SK-N-SH (cell line): ENCODE measurements around the gene AVPI1. TPM values are rescaled to one million over a fixed set of nuclear protein-coding genes. Genes with fewer than 3 reads are reported as not detected.

Experiments
- CTCF ChIA-PET: fragments of 300-600, 350-600 bp; formaldehyde crosslinking; extraction: SDS; loops from one replicate; lab custom pipeline; 2021; lab: Yijun Ruan, JAX
- POLR2A ChIA-PET: fragments of 350-600 bp; sonication (Branson Sonifier 250); formaldehyde crosslinking; extraction: SDS; loops from one replicate; lab custom pipeline; 2020; ENCODE audit warnings: antibody characterized with exemption, inconsistent platforms; lab: Yijun Ruan, JAX
- DNase-seq: peaks from one replicate; pipeline ENCODE4 v3.0.0; 2012
- H2AFZ ChIP-seq: fragments of 200-600 bp; sonication (generic); 2 replicates; pipeline ENCODE4 v1.8.1; 2016; ENCODE audit warnings: antibody characterized with exemption, mild to moderate bottlenecking, low read depth
- H3F3A ChIP-seq: fragments of 200-600 bp; sonication (generic); replicated peaks from 2 replicates; pipeline ENCODE3; 2016; ENCODE audit warnings: antibody characterized with exemption, mild to moderate bottlenecking; ENCODE audit not compliant: insufficient read depth
- H3K27ac ChIP-seq, 2 experiments: fragments of 200-500 bp in 1 of 2; fragments of 200-600 bp in 1 of 2; sonication (Bioruptor generic) in 1 of 2; sonication (generic), shearing (Covaris generic) in 1 of 2; 2 replicates each; pipeline versions ENCODE4 v1.5.1 to v1.6.1; 2014 to 2016; ENCODE audit warnings: low read depth in 2 of 2, inconsistent platforms in 1 of 2, low read length in 1 of 2, mild to moderate bottlenecking in 1 of 2, mixed read lengths in 1 of 2
- H3K27me3 ChIP-seq: fragments of 200-600 bp; sonication (generic), shearing (Covaris generic); 2 replicates; pipeline ENCODE4 v1.6.1; 2016; ENCODE audit warnings: mixed run types; ENCODE audit not compliant: insufficient read depth
- H3K36me3 ChIP-seq, 2 experiments: fragments of 200-500 bp in 1 of 2; fragments of 200-600 bp in 1 of 2; sonication (Bioruptor generic) in 1 of 2; sonication (generic) in 1 of 2; replicated peaks in 1 of 2; 2 replicates each; pipeline versions ENCODE3 to v1.5.1; 2014 to 2016; ENCODE audit warnings: low read length in 1 of 2, mild to moderate bottlenecking in 1 of 2; ENCODE audit not compliant: insufficient read depth in 2 of 2, control insufficient read depth in 1 of 2
- H3K4me1 ChIP-seq, 2 experiments: fragments of 200-500 bp in 1 of 2; fragments of 200-600 bp in 1 of 2; sonication (Bioruptor generic) in 1 of 2; sonication (generic), shearing (Covaris generic) in 1 of 2; 2 replicates each; pipeline versions ENCODE4 v1.5.1 to v1.6.1; 2014 to 2016; ENCODE audit warnings: low read depth in 1 of 2, low read length in 1 of 2, mixed run types in 1 of 2; ENCODE audit not compliant: insufficient read depth in 2 of 2, control insufficient read depth in 1 of 2
- H3K4me2 ChIP-seq: fragments of 200-600 bp; sonication (generic), shearing (Covaris generic); 2 replicates; pipeline ENCODE4 v1.6.1; 2017; ENCODE audit warnings: mixed run types
- H3K4me3 ChIP-seq, 2 experiments: fragments of 200-500 bp in 1 of 2; fragments of 200-600 bp in 1 of 2; sonication (Bioruptor generic) in 1 of 2; sonication (generic), shearing (Covaris generic) in 1 of 2; 2 replicates each; pipeline versions ENCODE4 v1.5.1 to v1.8.1; 2014 to 2016; ENCODE audit warnings: low read depth in 2 of 2, inconsistent platforms in 1 of 2, low read length in 1 of 2, mild to moderate bottlenecking in 1 of 2, mixed read lengths in 1 of 2, moderate library complexity in 1 of 2
- H3K79me2 ChIP-seq: fragments of 200-600 bp; sonication (generic); 2 replicates; pipeline ENCODE4 v1.8.1; 2017; ENCODE audit warnings: mild to moderate bottlenecking; ENCODE audit not compliant: insufficient read depth
- H3K9ac ChIP-seq: fragments of 200-600 bp; sonication (generic); 2 replicates; pipeline ENCODE4 v1.6.1; 2017; ENCODE audit warnings: mixed run types
- H3K9me2 ChIP-seq: fragments of 200-600 bp; sonication (generic); 2 replicates; pipeline ENCODE4 v1.6.1; 2017; ENCODE audit warnings: mixed run types
- H3K9me3 ChIP-seq: fragments of 200-600 bp; sonication (generic); 2 replicates; pipeline ENCODE4 v1.6.1; 2017; ENCODE audit warnings: mixed run types, mild to moderate bottlenecking, moderate library complexity
- H4K20me1 ChIP-seq: fragments of 200-600 bp; sonication (generic); 2 replicates; pipeline ENCODE4 v1.6.1; 2017; ENCODE audit warnings: mild to moderate bottlenecking, mixed run types; ENCODE audit not compliant: insufficient read depth
- CHD2 ChIP-seq: fragments of 150-350 bp; IDR thresholded peaks from 2 replicates; pipeline ENCODE4 v1.6.1; 2018; ENCODE audit warnings: low read length; ENCODE audit not compliant: partially characterized antibody
- ELF1 ChIP-seq: IDR thresholded peaks from 2 replicates; pipeline ENCODE4 v1.4.0; 2012
- EZH2phosphoT487 ChIP-seq: fragments of 200-600 bp; sonication (generic); IDR thresholded peaks from 2 replicates; pipeline ENCODE4 v1.6.1; 2017; ENCODE audit warnings: low read depth, mixed run types, mild to moderate bottlenecking, antibody characterized with exemption, moderate library complexity, borderline replicate concordance
- FOXJ3 ChIP-seq: sonication (generic); formaldehyde crosslinking; IDR thresholded peaks from 2 replicates; pipeline ENCODE4 v1.5.1; 2020; ENCODE audit warnings: mild to moderate bottlenecking, missing genetic modification reagents
- GABPA ChIP-seq: IDR thresholded peaks from 2 replicates; pipeline ENCODE4 v1.4.0; 2012; ENCODE audit warnings: low read depth, mild to moderate bottlenecking
- JUND ChIP-seq: IDR thresholded peaks from 2 replicates; pipeline ENCODE4 v1.4.0; 2012
- MAX ChIP-seq: IDR thresholded peaks from 2 replicates; pipeline ENCODE4 v1.4.0; 2012; ENCODE audit warnings: low read depth
- MEF2A ChIP-seq: IDR thresholded peaks from 2 replicates; pipeline ENCODE4 v1.4.0; 2012; ENCODE audit warnings: low read depth, borderline replicate concordance
- PBX3 ChIP-seq: IDR thresholded peaks from 2 replicates; pipeline ENCODE4; 2012
- REST ChIP-seq: IDR thresholded peaks from 2 replicates; pipeline ENCODE4 v1.6.1; 2012; ENCODE audit warnings: mild to moderate bottlenecking, low read depth, low read length, moderate library complexity
- SMC3 ChIP-seq: IDR thresholded peaks from 2 replicates; pipeline ENCODE4 v1.6.1; 2012; ENCODE audit warnings: low read depth, low read length, improper control_type of control experiment
- TAF1 ChIP-seq: IDR thresholded peaks from 2 replicates; pipeline ENCODE4 v1.6.1; 2012; ENCODE audit warnings: low read depth, mild to moderate bottlenecking, low read length, moderate library complexity, borderline replicate concordance
- TEAD4 ChIP-seq: IDR thresholded peaks from 2 replicates; pipeline ENCODE4 v1.4.0; 2012; ENCODE audit warnings: mild to moderate bottlenecking, borderline replicate concordance; ENCODE audit not compliant: insufficient read depth
- YY1 ChIP-seq: IDR thresholded peaks from 2 replicates; pipeline ENCODE4 v1.4.0; 2012; ENCODE audit warnings: low read depth, mild to moderate bottlenecking
- WGBS: methylation state at CpG from one replicate; pipeline ENCODE4 v1.1.6; 2017; ENCODE audit warnings: low lambda C conversion rate; 5-methylcytosine and 5-hydroxymethylcytosine counted together
- polyA plus RNA-seq, 3 experiments: library from polyadenylated mRNA; depleted of rRNA; stranded (reverse); fragments of >200 nt; gene quantifications; 2 replicates each; pipeline ENCODE4 v1.2.3, GENCODE V29; 2012
- TF ChIP-seq, protein P1 (sequence below): fragments of 150-350 bp; IDR thresholded peaks from 2 replicates; pipeline ENCODE4 v1.6.1; 2017; ENCODE audit warnings: antibody characterized with exemption, low read length, low read depth, borderline replicate concordance

Gene AVPI1
- polyA plus RNA-seq, 1 of the 3 experiments (the other 2 are of a cell fraction), result 6.3 TPM

GRCh38 chr10:97711640-97712572, 24.9 kb upstream of the AVPI1 start:
- Histone ChIP-seq H3K27me3 (no peaks in the 10 kb centered on the region), H3K9me2 (no peaks in the 10 kb centered on the region), H3K27ac (no peak overlapping the region), H4K20me1 (peaks cover 20% of the 10 kb centered on the region), H3F3A (peaks cover under 1% of the 10 kb centered on the region), H3K79me2 (peaks cover 26% of the 10 kb centered on the region), H3K4me3 (no peak overlapping the region), H3K4me2 (no peak overlapping the region), H3K9me3 (no peaks in the 10 kb centered on the region), H3K36me3 (peaks cover 6 to 9% of the 10 kb centered on the region in 2 experiments), H3K4me1 (peaks cover 19 to 24% of the 10 kb centered on the region in 2 experiments; a peak in 3 of 4 replicates), H2AFZ (no peak overlapping the region), H3K9ac (no peak overlapping the region)
- WGBS, result 92% methylated on average over 9 of the region's 9 CpGs
- DNase-seq, result no peak
- POLR2A ChIA-PET, result interaction anchor here (0.6 kb wide), 1 partner anchor 25 kb away, joined by 3 read pairs; the partner anchor contains the start of gene AVPI1
- CTCF ChIA-PET, result interaction anchor here (0.9 to 25.0 kb wide), 9 partner anchors 7 to 140 kb away, joined by 3 to 687 read pairs (median 7); partner anchors contain the start of genes ANKRD2, AVPI1, PI4K2A and ZFYVE27
- TF ChIP-seq EZH2phosphoT487, result no peak
- TF ChIP-seq REST, result no peak
- TF ChIP-seq YY1, result no peak
- TF ChIP-seq JUND, result no peak
- TF ChIP-seq TAF1, result no peak
- no peak for TF ChIP-seq GABPA

DNA sequence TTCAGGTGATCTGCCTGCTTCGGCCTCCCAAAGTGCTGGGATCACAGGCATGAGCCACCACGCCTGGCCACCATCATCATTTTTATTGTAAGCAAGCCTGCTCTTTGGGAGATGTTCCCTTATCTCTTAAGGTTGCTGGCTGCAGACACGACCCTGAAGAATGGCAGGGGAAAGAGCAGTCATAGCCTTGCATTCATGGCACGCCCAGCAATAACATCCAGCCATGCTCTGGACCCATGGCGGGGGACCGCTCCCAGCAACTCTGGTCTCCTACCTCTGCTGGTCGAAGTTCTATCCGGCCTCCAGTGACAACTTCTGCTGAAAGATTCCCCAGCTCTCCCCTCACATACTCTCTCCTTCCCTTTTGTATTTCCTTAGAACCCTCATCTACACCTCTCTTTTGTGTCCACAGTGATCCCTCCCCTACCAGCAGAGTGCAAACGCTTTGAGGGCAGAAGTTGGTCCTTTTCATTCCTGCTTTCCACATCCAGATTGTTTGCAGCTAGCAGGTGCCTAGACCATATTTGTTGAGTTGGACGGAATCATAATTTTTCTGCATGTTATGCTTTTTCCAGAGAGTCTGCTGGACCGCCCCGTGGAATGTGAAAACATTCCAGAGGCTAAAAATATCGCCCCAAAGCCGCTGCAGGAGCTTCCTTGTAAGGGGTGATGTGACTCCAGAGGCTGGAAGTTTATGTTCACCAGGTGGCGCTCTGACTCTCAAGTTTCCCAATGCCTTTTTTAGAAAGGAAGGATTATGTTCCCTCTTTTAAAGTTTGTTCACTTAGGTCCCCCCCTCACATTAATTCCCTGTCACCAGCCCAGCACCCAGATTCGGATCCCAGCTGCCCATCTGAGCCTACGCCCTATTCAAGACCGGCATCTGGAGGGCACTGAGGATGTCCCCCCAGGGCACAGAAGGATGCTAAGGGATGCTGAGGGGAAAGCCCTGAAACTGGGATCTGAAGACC, 22.2 kb upstream of the AVPI1 start:
- 43% methylated on average over 16 of the region's 18 CpGs for WGBS
- H3K9ac ChIP-seq, result no peak overlapping the region
- H3F3A ChIP-seq, result no peaks in the 10 kb centered on the region
- ChIA-PET POLR2A (interaction anchor here (1.1 kb wide), 1 partner anchor 10 kb away, joined by 3 read pairs; no protein-coding TSS in a partner anchor), CTCF (interaction anchor here (0.6 to 25.0 kb wide), 30 partner anchors 8 to 176 kb away, joined by 3 to 687 read pairs (median 6); partner anchors contain the start of genes ANKRD2, AVPI1 and ZFYVE27)
- H3K4me1 ChIP-seq, result peaks cover 6 to 16% of the 10 kb centered on the region in 2 experiments; a peak in 3 of 4 replicates
- H4K20me1 ChIP-seq, result no peaks in the 10 kb centered on the region
- H3K27me3 ChIP-seq, result no peaks in the 10 kb centered on the region
- no peak overlapping the region for H3K27ac ChIP-seq
- H3K9me2 ChIP-seq, result no peaks in the 10 kb centered on the region
- H3K4me3 ChIP-seq, result no peak overlapping the region; a peak in 1 of 4 replicates
- no peak overlapping the region for H3K4me2 ChIP-seq
- no peaks in the 10 kb centered on the region for H3K9me3 ChIP-seq
- H3K36me3 ChIP-seq, result no peaks in the 10 kb centered on the region
- peak; percentile 58 for DNase-seq
- no peaks in the 10 kb centered on the region; the same call in 1 of the 2 replicates for H3K79me2 ChIP-seq
- H2AFZ ChIP-seq, result no peak overlapping the region
- no peak for TF ChIP-seq PBX3
- TF ChIP-seq MAX, result no peak
- no peak for TF ChIP-seq YY1
- peak; percentile 84 for TF ChIP-seq SMC3
- TF ChIP-seq, protein P1, sequence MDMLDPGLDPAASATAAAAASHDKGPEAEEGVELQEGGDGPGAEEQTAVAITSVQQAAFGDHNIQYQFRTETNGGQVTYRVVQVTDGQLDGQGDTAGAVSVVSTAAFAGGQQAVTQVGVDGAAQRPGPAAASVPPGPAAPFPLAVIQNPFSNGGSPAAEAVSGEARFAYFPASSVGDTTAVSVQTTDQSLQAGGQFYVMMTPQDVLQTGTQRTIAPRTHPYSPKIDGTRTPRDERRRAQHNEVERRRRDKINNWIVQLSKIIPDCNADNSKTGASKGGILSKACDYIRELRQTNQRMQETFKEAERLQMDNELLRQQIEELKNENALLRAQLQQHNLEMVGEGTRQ, result no peak
- peak; percentile 27; the same call in 1 of the 2 replicates for TF ChIP-seq MEF2A
- TF ChIP-seq TAF1, result no peak
- no peak for TF ChIP-seq ELF1
- no peak for TF ChIP-seq CHD2
- TF ChIP-seq FOXJ3 (CRISPR knock-in tag), result no peak
- TF ChIP-seq TEAD4, result 0 out of 2 replicates have a peak, but pooled peaks have one; percentile 32
